GM18517 (cell line): ENCODE results near the gene AP1M1.

Experiments
- ATAC-seq: cut with Tn5 transposase; IDR thresholded peaks from one replicate; pipeline ENCODE4 v1.9.1; 2021; ENCODE audit warnings: mild to moderate bottlenecking, moderate library complexity; ENCODE audit not compliant: unreplicated experiment

The AP1M1 gene

DNA sequence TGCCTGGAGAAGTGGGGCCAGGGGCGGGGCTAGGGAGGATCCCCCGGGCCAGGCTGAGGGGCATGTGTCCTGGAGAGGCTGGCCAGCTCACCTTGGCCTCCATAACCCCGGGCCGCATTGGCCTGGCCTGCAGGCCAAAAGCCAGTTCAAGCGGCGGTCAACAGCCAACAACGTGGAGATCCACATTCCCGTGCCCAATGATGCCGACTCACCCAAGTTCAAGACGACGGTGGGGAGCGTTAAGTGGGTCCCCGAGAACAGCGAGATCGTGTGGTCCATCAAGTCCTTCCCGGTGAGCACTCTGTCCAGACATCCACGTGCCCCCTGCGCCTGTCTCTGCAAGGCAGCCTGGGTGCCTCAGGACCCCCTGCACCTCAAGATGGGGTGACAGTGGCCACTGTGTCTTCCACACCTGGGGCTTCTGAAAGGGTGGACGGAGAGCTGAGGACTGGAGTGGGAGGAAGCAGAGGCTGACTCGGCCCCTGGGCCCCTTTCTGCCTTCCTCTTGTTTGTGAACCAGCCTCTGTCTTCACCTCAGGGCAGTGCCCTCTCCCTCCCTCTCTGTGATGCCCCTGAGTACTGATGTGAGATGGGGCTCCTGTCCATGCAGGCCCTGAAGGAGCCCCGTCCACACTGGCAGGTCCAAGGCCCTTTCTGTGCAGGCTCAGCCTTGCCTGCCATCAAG is 31.1 kb downstream of the AP1M1 start:
- no peak for ATAC-seq

DNA sequence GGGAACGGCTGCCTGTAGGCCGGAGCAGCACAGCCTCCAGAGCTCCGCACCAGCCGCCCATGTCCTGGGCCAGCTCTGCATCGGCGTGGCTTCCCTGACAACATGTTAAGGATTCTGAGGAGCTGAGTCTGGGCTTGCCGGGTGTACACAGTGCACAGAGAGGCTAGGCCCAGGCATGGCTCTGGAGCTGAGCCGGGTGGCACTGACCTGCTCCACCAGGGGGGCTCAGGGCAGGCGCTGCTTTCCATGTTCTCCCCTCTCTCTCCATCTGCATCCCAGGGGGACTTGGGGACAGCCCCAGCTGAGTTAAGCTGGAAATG is 31.6 kb downstream of the AP1M1 start:
- no peak for ATAC-seq

DNA sequence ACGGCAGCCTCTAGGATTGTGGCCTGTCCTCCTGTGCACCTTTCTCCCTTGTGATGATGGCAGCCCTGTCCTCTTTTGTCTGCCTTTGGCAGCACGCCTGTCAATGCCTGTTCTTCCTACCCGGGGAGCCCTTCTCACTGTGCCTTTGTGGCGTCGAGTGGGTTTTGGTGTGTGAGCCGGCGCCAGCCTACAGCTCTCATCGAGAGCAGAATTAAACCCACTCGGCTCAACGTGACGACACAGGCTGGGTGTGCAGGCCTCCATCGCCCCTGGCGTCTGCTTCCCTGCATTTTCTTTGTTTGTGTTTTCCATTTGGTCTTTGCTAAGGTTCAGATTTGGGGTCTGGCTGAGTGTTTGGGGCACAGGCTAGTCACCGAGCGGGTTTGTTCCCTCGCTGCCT is 34.4 kb downstream of the AP1M1 start:
- no peak for ATAC-seq

- no peak for ATAC-seq
Measured at GRCh38 chr19:16232568-16232967, 34.9 kb downstream of the AP1M1 start.

DNA sequence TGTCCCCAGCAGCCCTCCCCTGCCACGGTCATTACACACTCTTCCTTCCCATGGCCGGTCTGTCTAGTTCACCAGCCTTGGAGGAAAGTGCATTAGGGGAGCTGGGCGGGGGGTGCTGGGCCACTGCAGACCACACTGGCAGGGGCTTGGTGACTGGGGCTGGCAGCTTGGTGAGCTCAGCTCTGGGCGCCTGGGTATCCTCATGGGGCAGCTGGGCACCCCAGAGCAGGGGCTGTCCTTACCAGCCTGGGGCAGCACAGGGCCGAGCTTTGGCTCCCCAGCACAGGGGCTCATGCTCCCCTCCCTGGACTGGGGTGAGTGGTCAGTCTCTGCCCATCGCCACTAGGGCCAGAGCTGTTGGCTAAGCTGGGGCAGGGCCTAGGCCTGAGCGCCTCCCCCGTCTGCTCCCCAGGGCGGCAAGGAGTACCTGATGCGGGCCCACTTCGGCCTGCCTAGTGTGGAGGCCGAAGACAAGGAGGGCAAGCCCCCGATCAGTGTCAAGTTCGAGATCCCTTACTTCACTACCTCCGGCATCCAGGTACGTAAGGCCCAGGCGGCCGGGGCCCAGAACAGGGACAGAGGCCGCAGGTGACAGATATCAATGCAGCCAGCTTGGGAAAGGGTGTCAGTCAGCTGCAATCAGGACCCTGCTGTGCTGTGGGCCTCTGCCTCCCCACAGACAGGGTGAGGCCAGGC is 35.5 kb downstream of the AP1M1 start:
- ATAC-seq, result no peak

- ATAC-seq, result no peak
Measured at GRCh38 chr19:16233836-16234551, 36.3 kb downstream of the AP1M1 start.

DNA sequence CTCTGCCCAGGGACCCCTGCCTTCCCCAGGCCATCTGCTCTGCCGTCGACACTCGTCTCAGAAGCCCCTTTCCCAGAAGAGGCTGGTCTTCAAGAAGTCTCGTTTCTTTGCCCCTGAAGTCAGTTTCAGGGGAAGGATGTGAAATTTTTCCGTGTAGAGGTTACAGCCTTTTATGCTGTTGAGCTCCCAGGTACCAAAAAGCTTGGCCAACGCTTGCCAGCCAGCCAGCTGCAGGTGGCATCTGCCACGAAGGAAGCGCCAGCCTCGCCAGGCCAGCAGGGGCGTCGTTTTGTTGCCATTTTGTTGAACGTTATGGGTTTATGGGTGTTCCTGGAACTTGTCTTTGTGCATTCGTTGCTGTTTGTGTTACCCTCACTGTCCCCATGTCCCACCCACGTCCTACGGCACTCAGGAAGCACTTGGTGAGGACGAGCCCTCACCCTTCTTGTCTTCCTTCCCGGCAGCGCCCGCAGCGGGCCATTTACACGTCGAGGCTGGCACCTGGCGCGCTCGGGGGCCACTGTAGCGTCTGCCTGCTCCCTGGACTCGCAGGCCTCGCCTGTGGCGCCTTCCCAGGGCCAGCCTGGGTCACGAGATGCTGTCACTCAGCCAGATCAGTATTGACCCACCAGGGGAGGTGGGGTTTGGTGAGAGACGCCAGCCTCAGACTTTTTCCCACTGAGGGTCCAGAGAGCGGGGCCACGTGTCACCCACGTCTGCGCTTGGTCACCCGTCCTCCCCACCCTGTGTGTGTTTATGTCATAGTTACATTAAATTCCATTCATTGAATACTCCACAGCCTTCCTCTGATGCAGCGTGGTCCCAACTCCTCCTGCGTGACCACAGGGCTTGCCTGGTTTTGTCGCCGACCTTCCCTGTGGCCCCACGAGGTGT is 37.1 kb downstream of the AP1M1 start:
- ATAC-seq, result no peak

GRCh38 chr19:16235811-16236652 is 38.3 kb downstream of the AP1M1 start:
- ATAC-seq, result no peak

- no peak for ATAC-seq
Measured at GRCh38 chr19:16244091-16244490, 46.4 kb downstream of the AP1M1 start.

DNA sequence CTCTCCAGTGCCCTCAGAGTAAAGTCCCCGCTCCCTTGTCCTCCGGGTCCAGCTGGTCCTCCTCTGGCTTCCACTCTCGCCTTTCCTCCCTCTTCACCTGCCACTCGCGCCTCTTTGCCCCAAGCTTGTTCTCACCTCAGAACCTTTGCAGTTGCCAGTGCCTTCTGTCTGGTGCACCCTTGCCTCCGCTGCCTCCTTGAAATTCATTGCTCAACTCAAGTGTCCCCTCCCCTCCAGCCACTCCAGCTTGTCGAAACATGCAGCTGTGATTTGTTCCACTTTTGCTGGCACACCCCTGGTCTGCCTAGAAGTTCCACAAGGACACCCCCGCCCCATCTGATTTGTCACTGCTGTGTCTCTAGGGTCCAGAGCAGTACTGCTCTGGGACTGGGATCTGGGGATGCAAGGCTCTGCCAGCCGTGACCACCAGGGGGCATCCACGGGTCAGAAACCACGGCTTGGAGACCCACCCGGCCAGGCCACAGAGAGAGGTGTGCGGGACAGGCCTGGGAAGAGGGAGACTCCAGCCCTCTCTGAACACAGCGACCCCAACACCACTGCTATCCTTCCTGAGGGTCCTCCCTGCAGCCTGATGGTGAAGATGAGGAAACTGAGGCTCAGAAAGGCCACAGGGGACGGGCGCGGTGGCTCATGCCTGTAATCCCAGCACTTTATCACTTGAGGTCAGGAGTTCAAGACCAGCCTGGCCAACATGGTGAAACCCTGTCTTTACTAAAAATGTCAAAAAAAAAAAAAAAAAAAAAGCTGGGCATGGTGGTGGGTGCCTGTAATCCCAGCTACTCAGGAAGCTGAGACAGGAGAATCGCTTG is 49.9 kb downstream of the AP1M1 start:
- ATAC-seq, result no peak

DNA sequence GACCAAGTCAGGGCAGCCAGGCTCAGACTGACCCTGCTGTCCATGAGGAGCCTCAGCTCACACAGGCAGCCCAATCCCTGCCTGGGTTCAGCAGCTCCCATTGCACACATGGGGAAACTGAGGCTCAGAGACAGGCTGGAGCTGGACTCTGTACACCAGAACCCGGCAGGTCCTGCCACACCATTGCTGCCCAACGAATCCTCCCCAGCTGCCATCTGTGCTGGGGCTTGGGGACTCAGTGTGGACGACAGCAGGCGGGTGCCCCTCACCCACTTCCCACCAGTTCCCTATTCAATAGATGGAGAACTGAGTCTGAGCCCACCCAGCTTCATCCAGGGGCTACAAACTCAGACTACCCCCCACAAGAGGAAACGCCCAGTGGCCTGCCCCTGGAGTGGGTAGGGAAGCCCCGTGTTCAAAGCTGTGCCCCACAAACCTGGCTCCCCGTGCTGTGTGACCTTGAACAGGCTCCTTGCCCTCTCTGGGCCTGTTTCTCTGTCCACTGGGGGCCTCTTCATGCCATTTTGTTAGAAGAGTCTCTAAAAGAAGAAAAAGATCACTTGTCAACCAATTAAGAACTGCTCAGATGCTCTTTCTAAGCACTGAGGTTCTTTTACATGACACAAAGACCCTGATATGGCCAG is 50.8 kb downstream of the AP1M1 start:
- no peak for ATAC-seq

DNA sequence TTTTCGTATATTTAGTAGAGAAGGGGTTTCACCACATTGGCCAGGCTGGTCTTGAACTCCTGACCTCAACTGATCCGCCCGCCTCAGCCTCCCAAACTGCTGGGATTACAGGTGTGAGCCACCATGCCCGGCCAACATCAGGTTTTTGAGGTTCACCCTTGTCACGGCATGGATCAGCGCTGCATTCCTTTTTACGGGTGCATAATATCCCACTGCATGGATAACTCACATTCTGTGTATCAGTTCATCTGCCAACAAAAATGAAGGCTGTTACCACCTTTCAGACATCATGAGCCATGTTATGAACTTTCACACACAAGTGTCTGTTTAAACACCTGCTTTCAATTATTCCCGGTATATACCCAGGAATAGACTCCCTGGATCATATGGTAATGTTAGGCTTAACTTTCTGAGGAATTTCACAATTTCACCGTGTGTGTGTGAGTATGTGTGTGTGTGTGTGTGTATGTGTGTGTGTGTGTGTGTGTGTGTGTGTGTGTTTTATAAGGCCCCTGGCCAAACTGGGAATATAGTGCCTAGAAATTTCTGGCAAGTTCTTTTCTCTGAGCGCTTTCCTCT is 52.2 kb downstream of the AP1M1 start:
- no peak for ATAC-seq

DNA sequence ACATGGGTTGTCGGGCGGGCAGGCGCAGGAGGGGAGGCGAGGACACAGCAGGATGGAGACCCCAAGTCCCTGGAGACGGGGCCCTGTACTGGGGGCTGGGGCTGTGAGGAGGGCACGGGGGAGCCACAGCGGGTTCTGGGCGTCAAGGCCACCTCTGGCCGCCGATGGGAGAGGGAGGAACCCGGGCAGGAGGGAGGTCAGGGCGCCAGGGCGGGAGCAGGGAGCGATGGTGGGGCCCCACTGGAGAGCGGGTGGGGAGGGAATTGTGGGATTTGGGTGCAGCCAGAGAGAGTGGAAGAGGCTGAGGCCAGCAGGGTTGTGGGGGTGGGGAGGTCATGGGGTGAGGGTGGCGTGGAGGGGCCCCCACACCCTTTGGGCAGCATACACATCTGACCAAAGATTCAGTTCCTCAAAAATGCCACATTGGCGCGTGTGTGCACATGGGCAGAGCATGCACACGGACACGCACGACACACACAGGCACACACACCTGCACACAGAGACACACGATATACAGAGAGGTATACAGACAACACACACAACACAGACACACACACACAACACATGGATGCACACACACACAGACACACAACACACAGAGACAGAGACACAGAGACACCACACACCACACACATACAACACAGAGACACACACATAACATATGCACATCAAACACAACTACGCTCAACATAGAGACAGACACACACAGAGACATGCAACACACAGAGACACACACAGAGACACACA is 54.9 kb downstream of the AP1M1 start:
- ATAC-seq, result no peak

DNA sequence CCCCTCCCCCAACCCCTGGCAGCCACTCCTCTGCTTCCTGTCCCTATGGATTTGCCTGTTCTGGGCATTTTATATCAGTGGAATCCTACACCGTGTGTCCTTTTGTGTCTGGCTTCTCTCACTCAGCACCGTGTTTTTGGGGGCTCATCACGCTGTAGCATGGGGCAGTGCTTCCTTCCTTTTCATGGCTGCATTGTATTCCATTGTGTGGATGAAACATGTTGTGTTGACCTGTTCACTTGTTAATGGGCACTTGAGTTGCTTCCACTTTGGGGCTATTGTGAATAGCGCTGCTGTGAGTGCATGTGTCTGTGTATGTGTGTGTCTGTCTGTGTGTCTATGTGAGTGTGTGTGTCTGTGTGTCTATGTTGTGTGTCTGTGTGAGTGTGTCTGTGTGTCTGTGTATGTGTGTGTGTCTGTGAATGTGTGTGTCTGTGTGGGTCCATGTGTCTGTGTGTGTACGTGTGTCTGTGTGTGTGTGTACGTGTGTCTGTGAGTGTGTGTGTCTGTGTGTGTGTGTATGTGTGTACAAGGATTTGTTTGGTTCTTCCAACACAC is 57.2 kb downstream of the AP1M1 start:
- no peak for ATAC-seq

DNA sequence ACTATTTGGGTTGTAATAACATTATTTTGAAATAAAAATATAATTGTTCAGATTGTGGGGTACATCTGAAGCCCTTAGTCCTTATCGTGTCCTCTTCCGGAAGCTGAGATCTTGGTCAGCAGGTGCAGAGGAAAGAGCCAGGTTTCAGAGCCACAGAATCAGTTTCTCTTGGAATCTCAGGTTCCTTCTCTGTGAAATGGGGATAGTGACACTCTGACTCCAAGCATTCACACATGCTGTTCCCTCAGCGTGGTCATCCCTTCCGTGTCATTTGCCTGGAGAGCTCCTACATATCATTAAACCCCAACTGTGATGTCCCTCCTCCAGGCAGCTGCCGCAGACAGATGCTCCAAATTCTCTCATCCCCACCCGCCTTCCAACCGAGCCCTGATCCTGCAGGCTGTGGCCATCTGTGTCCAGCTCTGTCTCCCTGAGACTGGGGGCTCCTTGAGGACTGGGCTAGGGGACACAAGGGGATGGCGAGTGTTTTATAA is 59.8 kb downstream of the AP1M1 start:
- no peak for ATAC-seq

- no peak for ATAC-seq
Measured at GRCh38 chr19:16258440-16258903, 60.8 kb downstream of the AP1M1 start.
